Progenitor cell of endocrine pancreas (in vitro differentiated cells): ENCODE measurements around the gene CHST4. TPM values are rescaled to one million over a fixed set of nuclear protein-coding genes. Genes with fewer than 3 reads are reported as not detected.

Experiments used
- DNase-seq: peaks from one replicate; pipeline ENCODE4 v3.0.0; 2021; ENCODE audit warnings: low spot score; ENCODE audit not compliant: unreplicated experiment
- H3K27ac Mint-ChIP-seq: 2 replicates; pipeline ENCODE4 v1.8.0; 2021; ENCODE audit warnings: mild to moderate bottlenecking, moderate library complexity, mixed read lengths
- H3K27me3 Mint-ChIP-seq: 2 replicates; pipeline ENCODE4 v1.8.0; 2021; ENCODE audit warnings: mixed read lengths
- H3K36me3 Mint-ChIP-seq: 2 replicates; pipeline ENCODE4 v1.8.0; 2022; ENCODE audit warnings: mixed read lengths; ENCODE audit not compliant: insufficient read depth
- H3K4me1 Mint-ChIP-seq: 2 replicates; pipeline ENCODE4 v1.8.0; 2021; ENCODE audit warnings: low read depth, mixed read lengths
- H3K4me3 Mint-ChIP-seq: 2 replicates; pipeline ENCODE4 v1.8.0; 2021; ENCODE audit warnings: low read depth, mild to moderate bottlenecking, moderate library complexity, mixed read lengths
- H3K9me3 Mint-ChIP-seq: 2 replicates; pipeline ENCODE4 v1.8.0; 2021; ENCODE audit warnings: low read depth, mixed read lengths
- total RNA-seq: library from RNA; stranded (reverse); gene quantifications from 2 replicates; pipeline ENCODE4 v1.2.1, GENCODE V29; 2021
- TF ChIP-seq, protein P1 (sequence below): fragments of 200-600 bp; sonication (generic); IDR thresholded peaks from one replicate; pipeline ENCODE4 v1.5.0; 2021; ENCODE audit warnings: antibody characterized with exemption, mild to moderate bottlenecking; ENCODE audit not compliant: unreplicated experiment

CHST4 gene
- total RNA-seq, 1 donor from 2014 or later: not detected

DNA sequence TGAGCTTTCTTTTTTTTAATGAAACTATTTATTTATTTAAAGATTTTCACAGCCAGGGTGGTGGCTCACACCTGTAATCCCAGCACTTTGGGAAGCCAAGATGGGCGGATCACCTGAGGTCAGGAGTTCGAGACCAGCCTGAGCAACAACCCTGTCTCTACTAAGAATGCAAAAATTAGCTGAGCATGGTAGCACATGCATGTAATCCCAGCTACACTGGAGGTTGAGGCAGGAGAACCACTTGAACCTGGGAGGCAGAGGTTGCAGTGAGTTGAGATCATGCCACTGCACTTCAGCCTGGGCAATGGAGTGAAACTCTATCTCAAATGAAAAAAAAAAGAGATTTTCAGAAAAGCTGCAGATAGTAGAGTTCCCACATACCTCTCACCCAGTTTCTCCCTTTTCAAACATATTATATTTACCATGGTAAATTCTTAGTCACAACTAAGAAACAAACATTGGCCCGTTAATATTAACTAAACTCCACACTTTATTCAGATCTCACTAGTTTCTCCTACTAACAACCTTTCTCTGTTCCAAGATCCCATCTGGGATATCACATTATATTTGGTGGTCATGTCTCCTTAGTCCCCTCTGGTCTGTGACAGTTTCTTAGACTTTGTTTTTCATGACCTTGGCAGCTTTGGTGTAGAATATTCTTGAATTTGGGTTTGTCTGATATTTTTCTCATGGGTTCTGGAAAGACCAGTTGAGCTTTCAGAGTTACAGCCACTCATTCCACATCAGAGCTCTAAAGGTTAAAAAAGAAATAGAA is 58.5 kb downstream of the CHST4 start:
- no peak overlapping the region for H3K4me3 Mint-ChIP-seq
- H3K4me1 Mint-ChIP-seq: peaks cover 6% of the 10 kb centered on the region
- H3K36me3 Mint-ChIP-seq: no peaks in the 10 kb centered on the region
- peaks cover 4% of the 10 kb centered on the region for H3K27me3 Mint-ChIP-seq
- DNase-seq: no peak
- H3K9me3 Mint-ChIP-seq: peaks cover 3% of the 10 kb centered on the region
- TF ChIP-seq, protein P1, sequence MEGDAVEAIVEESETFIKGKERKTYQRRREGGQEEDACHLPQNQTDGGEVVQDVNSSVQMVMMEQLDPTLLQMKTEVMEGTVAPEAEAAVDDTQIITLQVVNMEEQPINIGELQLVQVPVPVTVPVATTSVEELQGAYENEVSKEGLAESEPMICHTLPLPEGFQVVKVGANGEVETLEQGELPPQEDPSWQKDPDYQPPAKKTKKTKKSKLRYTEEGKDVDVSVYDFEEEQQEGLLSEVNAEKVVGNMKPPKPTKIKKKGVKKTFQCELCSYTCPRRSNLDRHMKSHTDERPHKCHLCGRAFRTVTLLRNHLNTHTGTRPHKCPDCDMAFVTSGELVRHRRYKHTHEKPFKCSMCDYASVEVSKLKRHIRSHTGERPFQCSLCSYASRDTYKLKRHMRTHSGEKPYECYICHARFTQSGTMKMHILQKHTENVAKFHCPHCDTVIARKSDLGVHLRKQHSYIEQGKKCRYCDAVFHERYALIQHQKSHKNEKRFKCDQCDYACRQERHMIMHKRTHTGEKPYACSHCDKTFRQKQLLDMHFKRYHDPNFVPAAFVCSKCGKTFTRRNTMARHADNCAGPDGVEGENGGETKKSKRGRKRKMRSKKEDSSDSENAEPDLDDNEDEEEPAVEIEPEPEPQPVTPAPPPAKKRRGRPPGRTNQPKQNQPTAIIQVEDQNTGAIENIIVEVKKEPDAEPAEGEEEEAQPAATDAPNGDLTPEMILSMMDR: no peak
- H3K27ac Mint-ChIP-seq: no peak overlapping the region

DNA sequence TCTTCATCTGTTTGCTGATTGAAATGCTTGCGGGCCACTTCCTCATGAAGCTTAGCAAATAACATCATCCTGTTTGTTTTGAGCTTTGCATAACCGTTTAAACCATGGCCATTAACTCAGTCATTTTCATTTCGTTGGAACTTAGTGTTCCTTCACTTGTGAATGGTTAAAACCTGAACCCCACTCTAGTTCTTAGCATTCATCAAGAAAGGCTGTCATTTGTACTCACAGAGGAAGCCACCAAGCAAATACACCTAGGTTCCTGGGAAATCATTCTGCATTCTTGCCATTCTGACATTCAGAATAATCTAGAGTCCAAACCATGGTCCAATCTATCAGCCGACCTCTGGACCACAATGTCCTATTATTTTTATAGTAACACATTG is 59.1 kb downstream of the CHST4 start:
- Mint-ChIP-seq H3K4me3 (no peak overlapping the region), H3K27ac (no peak overlapping the region), H3K27me3 (peaks cover 4% of the 10 kb centered on the region), H3K9me3 (peaks cover 3% of the 10 kb centered on the region), H3K36me3 (no peaks in the 10 kb centered on the region), H3K4me1 (peaks cover 6% of the 10 kb centered on the region)
- DNase-seq: no peak
- TF ChIP-seq, protein P1: no peak

Other genes with a start within 250 kb of the CHST4 start
- gene CMTR2, start 237.0 kb upstream of the CHST4 start, total RNA-seq: 31.4 and 31.7 TPM in 2 replicates
- gene CALB2, start 167.7 kb upstream of the CHST4 start, total RNA-seq: 0.96 and 2.2 TPM in 2 replicates
- not detected in 2 replicates for gene TLE7, start 84.4 kb upstream of the CHST4 start, total RNA-seq
- 11.4 and 11.8 TPM in 2 replicates for gene ZNF23, start 64.2 kb upstream of the CHST4 start, total RNA-seq
- gene ZNF19, start 37.1 kb upstream of the CHST4 start, total RNA-seq: 15.7 and 17.1 TPM in 2 replicates
- not detected in 2 replicates for gene TAT, start 50.7 kb downstream of the CHST4 start, total RNA-seq
- gene MARVELD3, start 99.8 kb downstream of the CHST4 start, total RNA-seq: 32.3 and 33.7 TPM in 2 replicates
- gene PHLPP2, start 198.3 kb downstream of the CHST4 start, total RNA-seq: 11.9 and 12.7 TPM in 2 replicates